ENCODE measurements around the gene ACSL3. TPM values are rescaled to one million over a fixed set of nuclear protein-coding genes. Genes with fewer than 3 reads are reported as not detected.

ACSL3 gene
- total RNA-seq, 4 donors from 2014 or later: 38.4 to 57.3 (median 53.5) TPM

- no peak for DNase-seq (ENCODE audit: low spot score in 2 of 2)
- no peaks in the 10 kb centered on the region for H3K27me3 ChIP-seq
- H3K9me3 ChIP-seq: no peaks in the 10 kb centered on the region
- no peaks in the 10 kb centered on the region for H3K36me3 ChIP-seq
- no peak overlapping the region for H3K27ac ChIP-seq
- TF ChIP-seq EP300 (IDR thresholded peaks at IDR 0.05) (no peak), CTCF (IDR thresholded peaks at IDR 0.05) (no peak), POLR2A (IDR thresholded peaks at IDR 0.05) (no peak)
- H3K4me3 ChIP-seq: no peak overlapping the region
- H3K4me1 ChIP-seq: no peaks in the 10 kb centered on the region
- WGBS, 2 donors: 94 to 96% methylated on average over 2 of the region's 2 CpGs
These were observed 27.4 kb upstream of the ACSL3 start for GRCh38 chr2:222833410-222833809.

GRCh38 chr2:222835143-222835822 is 25.6 kb upstream of the ACSL3 start:
- H3K9me3 ChIP-seq: no peaks in the 10 kb centered on the region
- H3K27ac ChIP-seq: no peak overlapping the region
- no peak overlapping the region for H3K4me3 ChIP-seq
- H3K27me3 ChIP-seq: no peaks in the 10 kb centered on the region
- WGBS, 2 donors: 63 to 70% methylated on average over 8 of the region's 8 CpGs
- no peaks in the 10 kb centered on the region for H3K4me1 ChIP-seq
- no peaks in the 10 kb centered on the region for H3K36me3 ChIP-seq
- DNase-seq (ENCODE audit: low spot score in 2 of 2): no peak
- TF ChIP-seq EP300 (IDR thresholded peaks at IDR 0.05): no peak
- TF ChIP-seq CTCF (IDR thresholded peaks at IDR 0.05): no peak
- TF ChIP-seq POLR2A (IDR thresholded peaks at IDR 0.05): no peak

GRCh38 chr2:222835823-222836151 is 25.0 kb upstream of the ACSL3 start:
- TF ChIP-seq EP300 (IDR thresholded peaks at IDR 0.05): no peak
- WGBS, 2 donors: 76 to 82% methylated on average over 5 of the region's 5 CpGs
- Histone ChIP-seq H3K9me3 (no peaks in the 10 kb centered on the region), H3K36me3 (no peaks in the 10 kb centered on the region), H3K4me1 (no peaks in the 10 kb centered on the region), H3K27ac (no peak overlapping the region), H3K4me3 (no peak overlapping the region), H3K27me3 (no peaks in the 10 kb centered on the region)
- DNase-seq (ENCODE audit: low spot score in 2 of 2): no peak

GRCh38 chr2:222837643-222838056 is 23.2 kb upstream of the ACSL3 start:
- 88% methylated on average over 4 of the region's 4 CpGs for WGBS, 2 donors
- no peaks in the 10 kb centered on the region for H3K36me3 ChIP-seq
- no peak overlapping the region for H3K4me3 ChIP-seq
- no peak for TF ChIP-seq CTCF (IDR thresholded peaks at IDR 0.05)
- TF ChIP-seq POLR2A (IDR thresholded peaks at IDR 0.05): no peak
- no peak for TF ChIP-seq EP300 (IDR thresholded peaks at IDR 0.05)
- no peaks in the 10 kb centered on the region for H3K4me1 ChIP-seq
- no peaks in the 10 kb centered on the region for H3K27me3 ChIP-seq
- DNase-seq (ENCODE audit: low spot score in 2 of 2): no peak
- no peaks in the 10 kb centered on the region for H3K9me3 ChIP-seq
- H3K27ac ChIP-seq: no peak overlapping the region

GRCh38 chr2:222840060-222840802 is 20.6 kb upstream of the ACSL3 start:
- Histone ChIP-seq H3K4me1 (no peaks in the 10 kb centered on the region), H3K36me3 (no peaks in the 10 kb centered on the region), H3K27ac (no peak overlapping the region), H3K4me3 (no peak overlapping the region), H3K27me3 (no peaks in the 10 kb centered on the region), H3K9me3 (no peaks in the 10 kb centered on the region)
- no peak for DNase-seq (ENCODE audit: low spot score in 2 of 2)
- TF ChIP-seq POLR2A (IDR thresholded peaks at IDR 0.05): no peak
- TF ChIP-seq CTCF (IDR thresholded peaks at IDR 0.05): no peak
- no peak for TF ChIP-seq EP300 (IDR thresholded peaks at IDR 0.05)
- 84 to 88% methylated on average over 3 of the region's 3 CpGs for WGBS, 2 donors
